ENCODE data around the gene ADORA1. TPM values are rescaled to one million over a fixed set of nuclear protein-coding genes. Genes with fewer than 3 reads are reported as not detected.
A peak's percentile ranks its signal among the peaks of the same experiment; 100 is the strongest.

Gene ADORA1
- total RNA-seq, 1 donor from 2014 or later, result 4.1 TPM

GRCh38 chr1:203207751-203208150, 80.2 kb downstream of the ADORA1 start:
- Histone ChIP-seq H3K27ac (no peak overlapping the region), H3K9me3 (no peaks in the 10 kb centered on the region), H3K27me3 (ENCODE audit: low read depth) (no peaks in the 10 kb centered on the region), H3K36me3 (no peaks in the 10 kb centered on the region), H3K4me3 (no peak overlapping the region), H3K4me1 (peaks cover 8% of the 10 kb centered on the region)
- TF ChIP-seq CTCF (IDR thresholded peaks at IDR 0.05), result no peak
- ATAC-seq (no peak), DNase-seq (no peak)
- intact Hi-C loops (cut with DNase I), result loop anchor here (10.0 kb wide), 1 partner anchor 173 kb away; no protein-coding TSS in a partner anchor

- Histone ChIP-seq H3K4me1 (peaks cover 3% of the 10 kb centered on the region), H3K9me3 (no peaks in the 10 kb centered on the region), H3K4me3 (no peak overlapping the region), H3K27me3 (ENCODE audit: low read depth) (no peaks in the 10 kb centered on the region), H3K36me3 (no peaks in the 10 kb centered on the region), H3K27ac (no peak overlapping the region)
- no peak for TF ChIP-seq CTCF (IDR thresholded peaks at IDR 0.05)
- DNase-seq, result no peak
- intact Hi-C loops (cut with DNase I), result loop anchor here (10.0 kb wide), 1 partner anchor 173 kb away; no protein-coding TSS in a partner anchor
- no peak for ATAC-seq
Measured at GRCh38 chr1:203208181-203208580, 80.7 kb downstream of the ADORA1 start.

- Histone ChIP-seq H3K27ac (no peak overlapping the region), H3K4me3 (no peak overlapping the region), H3K4me1 (no peaks in the 10 kb centered on the region), H3K27me3 (ENCODE audit: low read depth) (no peaks in the 10 kb centered on the region), H3K36me3 (no peaks in the 10 kb centered on the region), H3K9me3 (no peaks in the 10 kb centered on the region)
- DNase-seq (no peak), ATAC-seq (no peak)
- TF ChIP-seq CTCF (IDR thresholded peaks at IDR 0.05), result no peak
- intact Hi-C loops (cut with DNase I), result no loop called here
Measured at GRCh38 chr1:203210350-203210749, 82.8 kb downstream of the ADORA1 start.

- H3K36me3 ChIP-seq, result no peaks in the 10 kb centered on the region
- intact Hi-C loops (cut with DNase I), result no loop called here
- H3K4me3 ChIP-seq, result no peak overlapping the region
- H3K4me1 ChIP-seq, result peaks cover 5% of the 10 kb centered on the region
- no peaks in the 10 kb centered on the region for H3K9me3 ChIP-seq
- DNase-seq (no peak), ATAC-seq (peak; percentile 67 to 78)
- TF ChIP-seq CTCF (IDR thresholded peaks at IDR 0.05), result no peak
- no peaks in the 10 kb centered on the region for H3K27me3 ChIP-seq (ENCODE audit: low read depth)
- no peak overlapping the region for H3K27ac ChIP-seq
Measured at GRCh38 chr1:203210988-203211387, 83.5 kb downstream of the ADORA1 start.

GRCh38 chr1:203211812-203212211, 84.3 kb downstream of the ADORA1 start:
- Histone ChIP-seq H3K4me1 (peaks cover 7% of the 10 kb centered on the region), H3K36me3 (no peaks in the 10 kb centered on the region), H3K4me3 (no peak overlapping the region), H3K27me3 (ENCODE audit: low read depth) (peaks cover 6% of the 10 kb centered on the region), H3K27ac (no peak overlapping the region), H3K9me3 (no peaks in the 10 kb centered on the region)
- ATAC-seq, result no peak
- intact Hi-C loops (cut with DNase I), result no loop called here
- DNase-seq, result no peak
- no peak for TF ChIP-seq CTCF (IDR thresholded peaks at IDR 0.05)

GRCh38 chr1:203213126-203213525, 85.6 kb downstream of the ADORA1 start:
- Histone ChIP-seq H3K4me1 (peaks cover 7% of the 10 kb centered on the region), H3K36me3 (no peaks in the 10 kb centered on the region), H3K9me3 (no peaks in the 10 kb centered on the region), H3K27me3 (ENCODE audit: low read depth) (peaks cover 10% of the 10 kb centered on the region), H3K27ac (no peak overlapping the region), H3K4me3 (no peak overlapping the region)
- intact Hi-C loops (cut with DNase I), result no loop called here
- no peak for ATAC-seq
- no peak for DNase-seq
- no peak for TF ChIP-seq CTCF (IDR thresholded peaks at IDR 0.05)

All from lower lobe of right lung (tissue), 2 donors.